ENCODE results near the gene OOSP4A.

GRCh38 chr11:59966201-59966600, 2.4 kb downstream of the OOSP4A start:
- no peak for TF ChIP-seq CTCF (IDR thresholded peaks at IDR 0.05; ENCODE audit: insufficient read depth, low read depth, low read length)
- no peak for TF ChIP-seq EZH2 (IDR thresholded peaks at IDR 0.05; ENCODE audit: insufficient read depth, low read length)

All from astrocyte (in vitro differentiated cells and primary cell).